LNCAP (cell line): ENCODE measurements around the gene AUH.

ENCODE experiments used
- CTCF ChIP-seq: fragments of 450-650 bp; IDR thresholded peaks from 2 replicates; pipeline ENCODE4 v1.5.1; 2017; ENCODE audit warnings: mild to moderate bottlenecking

Gene AUH

GRCh38 chr9:91391412-91391811 is 29.7 kb upstream of the AUH start:
- no peak for TF ChIP-seq CTCF

- no peak for TF ChIP-seq CTCF
Observed at GRCh38 chr9:91386765-91387164, 25.0 kb upstream of the AUH start.

- TF ChIP-seq CTCF, result no peak
Observed at GRCh38 chr9:91384954-91385353, 23.2 kb upstream of the AUH start.

- no peak for TF ChIP-seq CTCF
Observed at GRCh38 chr9:91383577-91383976, 21.9 kb upstream of the AUH start.

- no peak for TF ChIP-seq CTCF
Observed at GRCh38 chr9:91382298-91382697, 20.6 kb upstream of the AUH start.

GRCh38 chr9:91379426-91379825 is 17.7 kb upstream of the AUH start:
- no peak for TF ChIP-seq CTCF

GRCh38 chr9:91378695-91379127 is 17.0 kb upstream of the AUH start:
- no peak for TF ChIP-seq CTCF

- no peak for TF ChIP-seq CTCF
Observed at GRCh38 chr9:91376239-91376638, 14.5 kb upstream of the AUH start.
